Uterus (tissue), 4 donors: ENCODE data around the gene PRADC1. TPM values are rescaled to one million over a fixed set of nuclear protein-coding genes. Genes with fewer than 3 reads are reported as not detected.

Experiments
- DNase-seq, 2 donors: peaks; one replicate each; pipeline ENCODE4 v3.0.0-alpha.2; 2019 to 2020
- H3K27ac ChIP-seq, 2 donors: fragments of 200-600 bp; sonication (generic); 1 replicate in 1 of 2; 2 replicates in 1 of 2; pipeline ENCODE4 v1.5.1; 2016 to 2018
- H3K27me3 ChIP-seq, 2 donors: fragments of 200-600 bp; sonication (generic); one replicate each; pipeline ENCODE4 v1.5.1; 2018 to 2019; ENCODE audit warnings: control low read depth in 1 of 2
- H3K36me3 ChIP-seq, 2 donors: fragments of 200-600 bp; sonication (generic); one replicate each; pipeline ENCODE4 v1.5.1; 2019; ENCODE audit warnings: control low read depth in 1 of 2
- H3K4me1 ChIP-seq, 2 donors: fragments of 200-600 bp; sonication (generic); one replicate each; pipeline ENCODE4 v1.5.1; 2018 to 2019; ENCODE audit warnings: control low read depth in 1 of 2
- H3K4me3 ChIP-seq, 2 donors: fragments of 200-600 bp; sonication (generic); 1 replicate in 1 of 2; 2 replicates in 1 of 2; pipeline ENCODE4 v1.5.1; 2018 to 2019; ENCODE audit warnings: mild to moderate bottlenecking in 1 of 2
- H3K9me3 ChIP-seq, 2 donors: fragments of 200-600 bp; sonication (generic); one replicate each; pipeline ENCODE4 v1.5.1; 2019; ENCODE audit warnings: control low read depth in 1 of 2
- CTCF ChIP-seq, 4 experiments: fragments of 200-600 bp in 2 of 4; fragments of 450-650 bp in 2 of 4; sonication (generic) in 2 of 4; IDR thresholded peaks; one replicate each; pipeline ENCODE4 v1.5.1; 2016 to 2019; ENCODE audit warnings: antibody characterized with exemption in 4 of 4, mild to moderate bottlenecking in 2 of 4, moderate library complexity in 1 of 4
- POLR2A ChIP-seq, 2 donors: fragments of 450-650 bp; IDR thresholded peaks; one replicate each; pipeline ENCODE4 v1.6.1; 2016; ENCODE audit warnings: antibody characterized with exemption in 2 of 2, mild to moderate bottlenecking in 1 of 2, moderate library complexity in 1 of 2
- intact Hi-C: fragments of 100-400 bp; cut with DNase I; formaldehyde crosslinking; loops from one replicate; pipeline ENCODE4 v1.15.1; 2023; ENCODE audit warnings: low total_unique reads
- total RNA-seq, 4 donors: library from RNA; depleted of rRNA in 3 of 4; stranded (reverse); fragments of >200 nt in 3 of 4; gene quantifications; one replicate each; pipeline versions ENCODE4 v1.1.0 to v1.2.4, GENCODE V29; 2014 to 2023
- donor health status: DM: yes; HTN: yes; CAD: no.

The PRADC1 gene
- total RNA-seq, 4 donors from 2014 or later = 2.3 to 11.8 (median 9.8) TPM

GRCh38 chr2:73239776-73240175, 6.7 kb upstream of the PRADC1 start:
- no peak for DNase-seq
- Histone ChIP-seq H3K36me3 (no peaks in the 10 kb centered on the region), H3K9me3 (no peaks in the 10 kb centered on the region), H3K4me3 (no peak overlapping the region), H3K27me3 (no peaks in the 10 kb centered on the region), H3K27ac (no peak overlapping the region), H3K4me1 (peaks cover 0 to 9% of the 10 kb centered on the region in 2 donors)
- TF ChIP-seq POLR2A (IDR thresholded peaks at IDR 0.05) = no peak
- no peak for TF ChIP-seq CTCF (IDR thresholded peaks at IDR 0.05)
- intact Hi-C loops = no loop called here

- Histone ChIP-seq H3K9me3 (no peaks in the 10 kb centered on the region), H3K27ac (no peak overlapping the region), H3K4me1 (peaks cover 0 to 9% of the 10 kb centered on the region in 2 donors), H3K27me3 (no peaks in the 10 kb centered on the region), H3K36me3 (no peaks in the 10 kb centered on the region), H3K4me3 (no peak overlapping the region)
- intact Hi-C loops = no loop called here
- no peak for TF ChIP-seq POLR2A (IDR thresholded peaks at IDR 0.05)
- TF ChIP-seq CTCF (IDR thresholded peaks at IDR 0.05) = no peak
- no peak for DNase-seq
These were observed 5.9 kb upstream of the PRADC1 start for GRCh38 chr2:73238976-73239375.

GRCh38 chr2:73238149-73238548, 5.1 kb upstream of the PRADC1 start:
- no peaks in the 10 kb centered on the region for H3K9me3 ChIP-seq
- intact Hi-C loops = no loop called here
- TF ChIP-seq POLR2A (IDR thresholded peaks at IDR 0.05) (no peak), CTCF (IDR thresholded peaks at IDR 0.05) (no peak)
- H3K27ac ChIP-seq = no peak overlapping the region
- no peak for DNase-seq
- peaks cover 0 to 9% of the 10 kb centered on the region in 2 donors for H3K4me1 ChIP-seq
- H3K4me3 ChIP-seq = no peak overlapping the region
- no peaks in the 10 kb centered on the region for H3K36me3 ChIP-seq
- no peaks in the 10 kb centered on the region for H3K27me3 ChIP-seq

GRCh38 chr2:73237168-73237567, 4.1 kb upstream of the PRADC1 start:
- no peaks in the 10 kb centered on the region for H3K36me3 ChIP-seq

More at GRCh38 chr2:73237168-73237567, 4.1 kb upstream of the PRADC1 start:
- Histone ChIP-seq H3K4me1 (peaks cover 0 to 9% of the 10 kb centered on the region in 2 donors), H3K27me3 (no peaks in the 10 kb centered on the region), H3K4me3 (no peak overlapping the region), H3K9me3 (no peaks in the 10 kb centered on the region), H3K27ac (no peak overlapping the region)
- intact Hi-C loops = no loop called here
- no peak for DNase-seq
- TF ChIP-seq CTCF (IDR thresholded peaks at IDR 0.05) (no peak), POLR2A (IDR thresholded peaks at IDR 0.05) (no peak)
